ENCODE results near the gene TTC33. TPM values are rescaled to one million over a fixed set of nuclear protein-coding genes. Genes with fewer than 3 reads are reported as not detected.
A peak's percentile ranks its signal among the peaks of the same experiment; 100 is the strongest.

The TTC33 gene
- total and polyA plus RNA-seq, 2 of the 4 experiments (the other 2 are of a cell fraction) = 3.1 to 8.1 TPM

DNA sequence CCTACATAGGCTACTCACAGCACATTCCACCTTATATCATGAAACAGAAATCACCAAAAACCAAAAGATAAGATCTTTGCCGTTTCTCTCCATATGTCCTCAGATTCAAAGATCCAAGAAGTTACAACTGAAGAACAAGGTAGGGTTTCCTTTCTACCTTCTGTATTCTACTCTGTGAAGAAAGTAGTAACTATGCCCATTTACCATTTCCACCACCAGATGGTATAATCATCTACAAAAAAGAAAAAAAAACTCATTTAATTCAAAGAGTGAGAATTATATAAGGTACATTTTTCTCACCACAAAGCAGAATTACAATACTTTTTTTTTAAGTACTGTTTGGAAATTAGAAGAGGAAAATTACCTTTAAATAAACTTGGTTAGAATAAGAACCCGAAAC, 248.7 kb downstream of the TTC33 start:
- Histone ChIP-seq H2BK120ac (ENCODE audit: low read depth, low read length) (no peak overlapping the region), H4K5ac (ENCODE audit: low read depth, low read length) (no peak overlapping the region), H2AK9ac (replicated peaks; ENCODE audit: low read depth, low read length, poor library complexity) (no peak overlapping the region), H3K9ac (ENCODE audit: low read depth, low read length) (no peak overlapping the region), H4K8ac (ENCODE audit: low read depth in 2 of 2, low read length in 2 of 2) (no peak overlapping the region), H3K4me1 (ENCODE audit: control insufficient read depth, insufficient read depth, low read length) (peaks cover 2% of the 10 kb centered on the region; the same call in 1 of the 2 replicates), H3K9me3 (ENCODE audit: control insufficient read depth, insufficient read depth, low read length) (no peaks in the 10 kb centered on the region), H2BK20ac (ENCODE audit: low read depth, low read length) (no peak overlapping the region), H2BK15ac (ENCODE audit: low read depth, low read length) (no peak overlapping the region), H3K14ac (replicated peaks; ENCODE audit: low read depth, low read length) (no peak overlapping the region), H4K20me1 (ENCODE audit: insufficient read depth, low read length) (no peaks in the 10 kb centered on the region), H2AK5ac (ENCODE audit: low read depth, low read length) (no peak overlapping the region), H4K91ac (ENCODE audit: insufficient read depth, low read depth, low read length) (no peak overlapping the region), H3K4ac (ENCODE audit: low read depth, low read length) (no peak overlapping the region), H3K27me3 (ENCODE audit: control insufficient read depth, insufficient read depth, low read length) (no peaks in the 10 kb centered on the region), H3K79me1 (ENCODE audit: low read depth in 1 of 2, low read length in 2 of 2) (no peaks in the 10 kb centered on the region), H2AFZ (replicated peaks; ENCODE audit: low read length, poor library complexity) (no peak overlapping the region), H3K4me3 (ENCODE audit: insufficient read depth, low read depth, low read length) (no peak overlapping the region), H3K36me3 (ENCODE audit: control insufficient read depth, insufficient read depth, low read length) (no peaks in the 10 kb centered on the region), H3K9me1 (ENCODE audit: insufficient read depth, low read length) (no peaks in the 10 kb centered on the region), H3K23ac (ENCODE audit: low read depth, low read length) (no peak overlapping the region), H3K18ac (ENCODE audit: low read depth, low read length) (no peak overlapping the region), H3K27ac (ENCODE audit: insufficient read depth, low read length) (no peak overlapping the region), H2BK5ac (ENCODE audit: low read depth, low read length, poor library complexity, severe bottlenecking) (no peak overlapping the region), H3K56ac (ENCODE audit: extremely low read depth, insufficient read depth, low read length) (no peak overlapping the region), H3K4me2 (ENCODE audit: low read depth, low read length) (no peak overlapping the region)
- no peak for ATAC-seq (ENCODE audit: low read depth)
- dilution Hi-C loops (cut with HindIII; ENCODE audit: low sequenced_read_pairs, unreplicated experiment) (no loop called here), intact Hi-C loops (cut with micrococcal nuclease) (loop anchor here (5.0 to 10.0 kb wide), 2 partner anchors 170 to 792 kb away; partner anchors contain the start of gene PTGER4), in situ Hi-C loops (cut with MboI; ENCODE audit: low sequenced_read_pairs) (no loop called here)
- DNase-seq = no peak
- ChIA-PET CTCF (interaction anchor here (0.7 kb wide), 1 partner anchor 236 kb away, joined by 3 read pairs; no protein-coding TSS in a partner anchor), POLR2A (ENCODE audit: unreplicated experiment) (no interaction called here)
- TF ChIP-seq MAZ (IDR thresholded peaks at IDR 0.05; ENCODE audit: borderline replicate concordance, low read depth, low read length) (no peak), BHLHE40 (IDR thresholded peaks at IDR 0.05; ENCODE audit: low read depth, low read length) (no peak), SMC3 (IDR thresholded peaks at IDR 0.05; ENCODE audit: low read depth, low read length) (peak; percentile 16; the same call in 1 of the 2 replicates), CTCF (conservative IDR thresholded peaks at IDR 0.05; ENCODE audit: low read depth, low read length) (peak; percentile 30)
- no CpG with 5 or more reads among the region's 2 CpGs for WGBS, 2 experiments (ENCODE audit: extremely low coverage in 2 of 2, insufficient read length in 1 of 2)
- BruUV-seq (replicated peaks) = no TSS peak

Measured in IMR-90 (cell line).